Raji (cell line): ENCODE measurements around the gene GIMAP8.

ENCODE experiments used
- POLR2A ChIP-seq: IDR thresholded peaks from 2 replicates; pipeline ENCODE4 v1.6.1; 2011; ENCODE audit warnings: low read depth, low read length, control low read depth; ENCODE audit not compliant: insufficient read depth

The GIMAP8 gene

GRCh38 chr7:150466477-150466876, 16.0 kb downstream of the GIMAP8 start:
- no peak for TF ChIP-seq POLR2A

DNA sequence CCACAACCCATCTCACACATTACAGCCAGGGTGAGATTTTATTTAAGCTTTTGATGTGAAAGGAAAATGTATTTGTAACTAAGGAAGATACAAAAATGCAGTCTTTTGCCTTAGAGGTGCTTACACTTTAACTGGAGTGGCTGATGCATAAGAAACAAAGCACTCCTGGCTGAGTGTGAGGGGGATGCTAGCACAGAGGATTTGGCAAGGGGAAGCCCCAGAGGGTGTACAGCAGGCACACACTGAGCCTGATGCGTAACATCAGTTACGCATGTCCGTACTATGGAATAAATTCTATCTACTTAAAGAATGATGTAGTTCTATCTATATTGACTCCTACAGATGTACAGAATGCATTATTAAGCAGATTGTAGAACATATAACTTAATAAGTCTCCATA, 17.8 kb downstream of the GIMAP8 start:
- TF ChIP-seq POLR2A = no peak

DNA sequence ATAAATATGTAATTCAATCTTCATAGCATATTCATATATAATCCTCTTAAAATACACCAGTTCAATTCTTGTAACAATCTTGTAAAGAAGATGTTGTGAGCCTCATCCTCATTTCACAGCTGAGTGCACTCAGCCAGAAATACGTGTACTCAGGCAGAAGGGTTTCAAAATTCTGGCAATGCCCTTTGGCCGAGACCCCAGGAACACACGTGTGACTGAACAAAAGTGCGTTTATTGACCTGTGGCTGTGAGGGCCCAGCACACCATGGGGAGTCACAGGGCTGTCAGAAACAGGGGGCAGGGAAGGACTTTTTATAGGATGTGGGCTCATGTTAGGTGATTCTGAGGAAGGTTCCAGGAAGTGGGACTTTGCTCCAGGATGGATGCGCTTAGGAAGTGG, 21.5 kb downstream of the GIMAP8 start:
- TF ChIP-seq POLR2A = no peak

GRCh38 chr7:150473902-150474301, 23.5 kb downstream of the GIMAP8 start:
- TF ChIP-seq POLR2A = no peak

DNA sequence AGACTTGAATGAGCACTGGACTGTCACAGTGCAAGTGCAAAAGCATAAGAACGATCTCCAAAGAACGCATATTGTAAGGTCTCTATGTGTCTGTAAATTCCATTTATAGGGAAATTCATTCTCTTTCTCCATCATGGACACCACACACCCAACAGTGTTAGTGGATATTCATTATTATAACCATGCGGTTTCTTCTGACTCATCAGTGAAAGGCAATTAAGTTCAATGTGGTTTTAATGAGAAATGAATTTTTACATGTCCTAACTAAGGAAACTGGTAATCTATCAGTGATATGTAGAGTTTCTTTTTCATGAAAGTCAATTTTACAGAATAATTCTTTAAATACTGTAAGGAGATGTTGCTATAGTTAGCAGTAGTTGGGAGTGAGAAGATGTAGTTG, 25.9 kb downstream of the GIMAP8 start:
- no peak for TF ChIP-seq POLR2A

DNA sequence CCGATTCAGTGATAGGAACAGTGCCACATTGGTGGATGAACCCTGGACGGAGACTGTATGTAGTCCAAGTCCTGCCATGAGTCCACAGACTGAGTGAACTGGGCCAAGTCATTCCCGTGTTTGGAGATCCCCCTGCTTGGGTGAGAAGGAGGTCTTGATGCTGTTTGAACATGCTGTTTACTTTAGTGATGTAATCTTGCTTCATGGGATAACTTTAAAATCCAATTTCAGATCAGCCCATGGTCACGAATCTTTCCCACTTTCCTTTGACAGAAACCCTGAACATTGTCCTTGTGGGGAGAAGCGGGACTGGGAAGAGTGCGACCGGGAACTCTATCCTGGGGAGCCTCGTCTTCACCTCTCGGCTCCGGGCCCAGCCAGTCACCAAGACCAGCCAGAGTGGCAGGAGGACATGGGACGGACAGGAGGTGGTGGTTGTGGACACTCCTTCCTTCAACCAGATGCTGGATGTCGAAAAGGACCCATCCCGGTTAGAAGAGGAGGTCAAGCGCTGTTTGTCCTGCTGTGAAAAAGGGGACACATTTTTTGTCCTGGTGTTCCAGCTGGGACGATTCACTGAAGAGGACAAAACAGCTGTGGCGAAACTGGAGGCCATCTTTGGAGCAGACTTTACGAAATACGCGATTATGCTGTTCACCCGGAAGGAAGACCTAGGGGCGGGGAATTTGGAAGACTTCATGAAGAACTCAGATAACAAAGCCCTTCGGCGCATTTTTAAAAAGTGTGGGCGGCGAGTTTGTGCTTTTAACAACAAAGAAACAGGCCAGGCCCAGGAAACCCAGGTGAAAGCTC, 26.6 kb downstream of the GIMAP8 start:
- TF ChIP-seq POLR2A = no peak

DNA sequence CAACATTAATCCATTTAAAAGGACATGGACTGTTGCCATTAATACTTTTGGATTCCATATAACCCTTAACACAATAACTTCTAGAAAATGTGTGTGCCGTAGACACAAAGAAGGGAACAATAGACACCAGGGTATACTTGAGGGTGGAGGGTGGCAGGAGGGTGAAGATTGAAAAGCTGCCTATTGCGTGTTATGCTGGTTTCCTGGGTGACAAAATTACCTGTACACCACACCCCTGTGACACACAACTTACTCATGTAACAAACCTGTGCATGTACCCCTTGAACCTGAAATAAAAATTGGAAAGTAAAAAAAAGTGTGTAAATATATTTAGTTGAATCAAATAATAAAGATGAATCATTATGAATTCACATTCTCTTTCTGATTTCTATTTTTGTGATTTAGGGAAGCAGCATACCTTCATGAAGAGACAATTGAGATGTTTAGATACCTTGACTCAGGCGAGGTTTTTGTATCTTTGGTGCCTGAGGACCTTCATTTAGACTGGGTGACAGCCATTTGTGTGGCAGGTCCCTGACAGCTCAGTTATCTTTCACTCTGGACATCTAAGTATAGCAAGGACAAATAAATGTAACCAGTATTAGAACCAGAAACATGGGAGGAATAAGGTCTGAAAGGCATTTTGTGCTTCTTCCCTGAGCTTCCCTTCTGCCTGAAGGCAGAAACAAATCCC, 28.7 kb downstream of the GIMAP8 start:
- no peak for TF ChIP-seq POLR2A

DNA sequence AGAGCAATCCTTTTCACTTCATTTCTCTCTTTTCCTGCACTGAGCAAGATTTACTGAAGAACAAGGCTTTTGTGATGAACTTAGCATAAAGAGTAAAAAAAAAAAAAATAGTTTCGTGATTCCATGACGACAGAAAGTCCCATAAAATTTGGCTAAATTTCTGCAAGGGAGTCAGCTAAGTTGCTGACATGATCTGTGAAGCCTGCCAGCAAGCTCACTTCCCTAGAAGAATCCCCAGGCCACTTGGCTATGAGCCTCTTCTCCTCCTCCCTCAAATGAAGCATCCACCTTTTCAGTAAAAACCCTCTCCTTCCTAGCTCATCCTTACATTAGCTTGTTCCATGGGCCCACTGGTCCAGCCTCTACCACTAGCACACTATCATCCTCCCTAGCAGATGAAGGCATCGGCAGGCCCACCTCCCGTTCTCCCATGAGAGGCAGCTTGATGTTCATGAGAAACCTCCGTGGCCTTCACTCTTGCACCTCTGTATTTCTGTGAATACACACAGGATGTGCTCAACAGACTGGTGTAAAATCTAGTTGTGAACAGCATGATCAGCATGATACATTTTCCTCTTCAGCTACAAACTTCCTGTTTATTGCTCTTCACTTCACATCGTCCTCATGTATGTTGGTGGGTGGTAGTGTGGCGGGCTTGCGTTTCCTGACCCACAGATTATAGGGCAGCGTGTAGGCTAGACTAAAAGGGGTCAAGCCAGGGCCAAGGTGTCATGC, 30.9 kb downstream of the GIMAP8 start:
- TF ChIP-seq POLR2A = no peak

GRCh38 chr7:150481922-150482321, 31.5 kb downstream of the GIMAP8 start:
- no peak for TF ChIP-seq POLR2A

- TF ChIP-seq POLR2A = no peak
These were observed 37.2 kb downstream of the GIMAP8 start for GRCh38 chr7:150487625-150488024.

DNA sequence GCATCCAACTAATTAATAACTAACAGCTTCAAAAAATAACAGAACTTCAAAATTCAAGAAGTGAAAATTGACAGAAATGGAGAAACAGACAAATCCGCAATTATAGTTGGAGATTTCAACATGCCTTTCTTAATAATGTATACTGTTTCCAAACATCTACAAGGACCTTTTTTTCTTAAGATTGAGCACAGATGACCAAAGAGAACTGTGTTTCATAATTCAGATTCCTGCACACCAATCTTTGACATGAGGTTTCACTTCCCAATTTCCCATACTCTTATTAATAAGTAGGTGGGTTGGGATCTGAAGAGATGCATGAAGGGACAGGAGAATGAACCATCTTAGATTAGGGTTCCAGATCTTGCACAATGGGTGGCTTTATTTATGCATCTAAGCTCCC, 39.4 kb downstream of the GIMAP8 start:
- no peak for TF ChIP-seq POLR2A

DNA sequence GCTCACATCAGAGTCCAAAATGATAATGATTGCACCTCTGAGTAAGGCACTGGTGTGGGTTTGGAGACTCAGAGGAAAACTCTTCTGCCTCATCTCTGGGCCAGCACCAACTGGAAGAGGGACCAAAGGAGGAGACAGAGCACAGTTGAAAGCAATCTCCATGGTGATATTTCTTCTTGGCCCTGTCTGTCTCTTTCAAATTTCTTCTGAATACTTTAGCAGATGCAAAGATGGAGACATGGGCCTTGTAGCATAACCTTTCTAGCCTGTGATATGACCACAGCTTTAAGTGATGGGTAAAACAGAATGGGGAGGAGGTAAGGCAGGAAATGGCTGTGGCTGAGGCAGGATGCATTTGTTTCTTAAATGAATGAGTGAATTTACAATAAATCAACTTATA, 52.1 kb downstream of the GIMAP8 start:
- no peak for TF ChIP-seq POLR2A

DNA sequence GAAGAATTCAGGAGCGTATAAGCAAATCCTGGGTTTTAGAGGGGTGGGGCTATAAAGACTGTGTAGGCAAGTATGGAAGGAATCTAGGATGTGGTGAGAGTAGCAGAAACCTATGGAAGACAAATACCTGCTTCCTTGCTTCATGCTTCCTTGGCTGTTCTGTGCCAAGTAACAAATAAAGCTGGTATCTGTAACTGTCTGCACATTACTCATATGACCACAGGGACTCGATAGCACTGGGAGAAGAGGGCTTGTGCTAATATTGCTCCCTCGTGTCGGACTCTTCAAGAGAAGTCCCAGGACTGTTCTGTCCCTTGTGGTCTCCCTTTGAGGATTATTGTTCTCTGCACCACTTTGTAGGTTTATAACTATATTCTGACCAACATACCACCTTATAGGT, 52.7 kb downstream of the GIMAP8 start:
- no peak for TF ChIP-seq POLR2A

DNA sequence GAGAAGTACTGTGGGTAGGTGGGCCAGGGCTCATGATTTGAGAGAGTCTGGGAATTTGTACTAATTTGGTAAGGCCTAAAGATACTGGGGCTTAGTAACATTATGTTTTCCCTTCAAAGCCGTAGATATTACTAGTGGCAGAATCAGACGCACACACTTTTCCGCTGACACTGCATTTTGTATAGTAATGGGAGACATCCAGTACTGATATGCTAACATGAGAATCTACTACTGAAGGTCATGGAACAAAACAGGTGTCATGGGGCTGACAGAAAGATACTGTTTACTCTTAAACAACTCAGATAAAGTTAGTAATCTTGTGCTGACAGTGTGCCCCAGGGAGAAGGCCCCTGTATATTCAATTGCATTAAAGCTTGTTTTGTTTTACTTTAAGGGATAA, 53.2 kb downstream of the GIMAP8 start:
- TF ChIP-seq POLR2A = no peak

GRCh38 chr7:150507947-150508602, 57.6 kb downstream of the GIMAP8 start:
- no peak for TF ChIP-seq POLR2A
